ENCODE data around the gene CAMK2G.
A peak's percentile ranks its signal among the peaks of the same experiment; 100 is the strongest.
"Not testable (repeated sequence)": the region's sequence is repeated elsewhere in the genome, so short reads cannot be mapped to it uniquely, and the experiment has no call there.

The CAMK2G gene

GRCh38 chr10:73894245-73894971 lies 20.1 kb upstream of the CAMK2G start:
- no peak for TF ChIP-seq TSHZ2 (CRISPR knock-in tag; IDR thresholded peaks at IDR 0.05)
- ATAC-seq: peak; percentile 89

GRCh38 chr10:73893426-73893825 lies 19.1 kb upstream of the CAMK2G start:
- no peak for TF ChIP-seq ZC3H10 (CRISPR knock-in tag; IDR thresholded peaks at IDR 0.05)
- TF ChIP-seq TOX (CRISPR knock-in tag; IDR thresholded peaks at IDR 0.05; ENCODE audit: borderline replicate concordance): no peak
- TF ChIP-seq ZNF8 (CRISPR knock-in tag; IDR thresholded peaks at IDR 0.05): no peak
- no peak for TF ChIP-seq POU6F1 (CRISPR knock-in tag; IDR thresholded peaks at IDR 0.05; ENCODE audit: borderline replicate concordance, low read depth)
- TF ChIP-seq PPARA (CRISPR knock-in tag; IDR thresholded peaks at IDR 0.05; ENCODE audit: borderline replicate concordance): no peak
- no peak for TF ChIP-seq OSR1 (CRISPR knock-in tag; IDR thresholded peaks at IDR 0.05)
- TF ChIP-seq TSHZ2 (CRISPR knock-in tag; IDR thresholded peaks at IDR 0.05): no peak
- no peak for ATAC-seq

GRCh38 chr10:73892310-73893030 lies 18.1 kb upstream of the CAMK2G start:
- no peak for ATAC-seq
- TF ChIP-seq ZNF8 (CRISPR knock-in tag; IDR thresholded peaks at IDR 0.05) (no peak), PATZ1 (CRISPR knock-in tag; IDR thresholded peaks at IDR 0.05; ENCODE audit: borderline replicate concordance) (no peak), TCF4 (CRISPR knock-in tag; IDR thresholded peaks at IDR 0.05; ENCODE audit: borderline replicate concordance) (no peak), RARB (CRISPR knock-in tag; IDR thresholded peaks at IDR 0.05) (no peak), ZC3H10 (CRISPR knock-in tag; IDR thresholded peaks at IDR 0.05) (no peak), ESRRG (CRISPR knock-in tag; IDR thresholded peaks at IDR 0.05) (no peak), SNAI2 (CRISPR knock-in tag; IDR thresholded peaks at IDR 0.05) (no peak), CSDC2 (CRISPR knock-in tag; IDR thresholded peaks at IDR 0.05) (no peak), PPARA (CRISPR knock-in tag; IDR thresholded peaks at IDR 0.05; ENCODE audit: borderline replicate concordance) (no peak)

- TF ChIP-seq CSRNP3 (CRISPR knock-in tag; IDR thresholded peaks at IDR 0.05): no peak
- no peak for TF ChIP-seq ZFP30 (CRISPR knock-in tag; IDR thresholded peaks at IDR 0.05)
- TF ChIP-seq CSDC2 (CRISPR knock-in tag; IDR thresholded peaks at IDR 0.05): no peak
- TF ChIP-seq ZNF70 (CRISPR knock-in tag; IDR thresholded peaks at IDR 0.05): no peak
- no peak for TF ChIP-seq PATZ1 (CRISPR knock-in tag; IDR thresholded peaks at IDR 0.05; ENCODE audit: borderline replicate concordance)
- no peak for TF ChIP-seq ZNF565 (CRISPR knock-in tag; conservative IDR thresholded peaks at IDR 0.05; ENCODE audit: low read depth)
- no peak for ATAC-seq
These were observed 17.2 kb upstream of the CAMK2G start for GRCh38 chr10:73891540-73891939.

- ATAC-seq: not testable (repeated sequence)
These were observed 16.5 kb upstream of the CAMK2G start for GRCh38 chr10:73890830-73891229.
